Neural progenitor cell (in vitro differentiated cells): ENCODE results near the gene SPRYD7. TPM values are rescaled to one million over a fixed set of nuclear protein-coding genes. Genes with fewer than 3 reads are reported as not detected.

Experiments
- DNase-seq: peaks from one replicate; pipeline ENCODE4 v3.0.0-alpha.2; 2016; ENCODE audit warnings: low spot score
- H2AFZ ChIP-seq: fragments of 200-600 bp; sonication (generic); replicated peaks from 2 replicates; pipeline ENCODE4 v1.6.1; 2016; ENCODE audit warnings: antibody characterized with exemption
- H3F3A ChIP-seq: fragments of 200-600 bp; sonication (generic); 2 replicates; pipeline ENCODE4 v1.6.1; 2016; ENCODE audit warnings: antibody characterized with exemption, low read depth
- H3K27ac ChIP-seq: fragments of 200-600 bp; sonication (generic); 2 replicates; pipeline ENCODE4 v1.5.1; 2016; ENCODE audit warnings: mild to moderate bottlenecking
- H3K27me3 ChIP-seq: fragments of 200-600 bp; sonication (generic); 2 replicates; pipeline ENCODE4 v1.6.1; 2016; ENCODE audit warnings: mild to moderate bottlenecking, moderate library complexity
- H3K36me3 ChIP-seq: fragments of 200-600 bp; sonication (generic); 2 replicates; pipeline ENCODE4 v1.5.1; 2016
- H3K4me1 ChIP-seq: fragments of 200-600 bp; sonication (generic); 2 replicates; pipeline ENCODE4 v1.6.1; 2016; ENCODE audit warnings: mixed run types
- H3K4me2 ChIP-seq: fragments of 200-600 bp; sonication (generic); 2 replicates; pipeline ENCODE4 v1.6.1; 2016
- H3K4me3 ChIP-seq: fragments of 200-600 bp; sonication (generic); 2 replicates; pipeline ENCODE4 v1.5.1; 2016
- H3K79me2 ChIP-seq: fragments of 200-600 bp; sonication (generic); 2 replicates; pipeline ENCODE4 v1.6.1; 2016; ENCODE audit warnings: low read depth
- H3K9ac ChIP-seq: fragments of 200-600 bp; sonication (generic); 2 replicates; pipeline ENCODE4 v1.6.1; 2016
- H3K9me3 ChIP-seq: fragments of 200-600 bp; sonication (generic); 2 replicates; pipeline ENCODE4 v1.5.1; 2016; ENCODE audit warnings: low read depth
- H4K20me1 ChIP-seq: fragments of 200-600 bp; sonication (generic); 2 replicates; pipeline ENCODE4 v1.6.1; 2016; ENCODE audit warnings: low read depth
- H3K27ac Mint-ChIP-seq: 3 replicates; pipeline ENCODE4 v1.8.0; 2021; ENCODE audit warnings: mixed read lengths
- H3K27me3 Mint-ChIP-seq: 2 replicates; pipeline ENCODE4 v1.8.0; 2022; ENCODE audit warnings: low read depth, mild to moderate bottlenecking, inconsistent platforms, moderate library complexity, mixed read lengths; ENCODE audit not compliant: insufficient read depth
- H3K36me3 Mint-ChIP-seq: 3 replicates; pipeline ENCODE4 v1.8.0; 2021; ENCODE audit warnings: mixed read lengths
- H3K4me1 Mint-ChIP-seq: 3 replicates; pipeline ENCODE4 v1.8.0; 2021; ENCODE audit warnings: mixed read lengths
- H3K4me3 Mint-ChIP-seq: 3 replicates; pipeline ENCODE4 v1.8.0; 2021; ENCODE audit warnings: mild to moderate bottlenecking, moderate library complexity, mixed read lengths
- H3K9me3 Mint-ChIP-seq: 3 replicates; pipeline ENCODE4 v1.8.0; 2020; ENCODE audit warnings: mixed read lengths
- CTCF ChIP-seq: fragments of 200-600 bp; sonication (generic); IDR thresholded peaks from 2 replicates; pipeline ENCODE4 v1.5.1; 2017; ENCODE audit warnings: antibody characterized with exemption, mild to moderate bottlenecking
- EZH2 ChIP-seq: fragments of 200-600 bp; sonication (generic); IDR thresholded peaks from 2 replicates; pipeline ENCODE4 v1.6.1; 2017; ENCODE audit warnings: antibody characterized with exemption, mild to moderate bottlenecking, moderate library complexity
- EZH2phosphoT487 ChIP-seq: fragments of 200-600 bp; sonication (generic); IDR thresholded peaks from 2 replicates; pipeline ENCODE4 v1.6.1; 2017; ENCODE audit warnings: antibody characterized with exemption
- total RNA-seq: library from RNA; depleted of rRNA; stranded (reverse); fragments of >200 nt; gene quantifications from 2 replicates; pipeline ENCODE4 v1.2.3, GENCODE V29; 2015; ENCODE audit warnings: low replicate concordance

SPRYD7 gene
- total RNA-seq, 1 donor from 2014 or later, result 5.6 TPM

- no peaks in the 10 kb centered on the region for H3K36me3 ChIP-seq
- no peak overlapping the region for H3K4me2 ChIP-seq
- no peak overlapping the region for H2AFZ ChIP-seq
- no peak overlapping the region for H3K9ac ChIP-seq
- H3K4me1 ChIP-seq, result no peaks in the 10 kb centered on the region
- H3K4me3 ChIP-seq, result no peak overlapping the region
- DNase-seq, result no peak
- Mint-ChIP-seq H3K9me3 (peaks cover 36% of the 10 kb centered on the region), H3K27ac (no peak overlapping the region), H3K4me3 (no peak overlapping the region), H3K36me3 (no peaks in the 10 kb centered on the region), H3K27me3 (peaks cover 16% of the 10 kb centered on the region), H3K4me1 (no peaks in the 10 kb centered on the region)
- no peaks in the 10 kb centered on the region for H4K20me1 ChIP-seq
- H3F3A ChIP-seq, result no peaks in the 10 kb centered on the region
- TF ChIP-seq EZH2phosphoT487 (no peak), EZH2 (no peak), CTCF (no peak)
- H3K79me2 ChIP-seq, result no peaks in the 10 kb centered on the region
- no peaks in the 10 kb centered on the region for H3K27me3 ChIP-seq
- peaks cover 32% of the 10 kb centered on the region for H3K9me3 ChIP-seq
- no peak overlapping the region for H3K27ac ChIP-seq
These were observed 61.7 kb downstream of the SPRYD7 start for GRCh38 chr13:49874430-49874829.

GRCh38 chr13:49869519-49869918, 66.6 kb downstream of the SPRYD7 start:
- H3K79me2 ChIP-seq, result no peaks in the 10 kb centered on the region
- Mint-ChIP-seq H3K27me3 (peaks cover 2% of the 10 kb centered on the region), H3K4me3 (no peak overlapping the region), H3K9me3 (peaks cover 7% of the 10 kb centered on the region), H3K4me1 (no peaks in the 10 kb centered on the region), H3K27ac (no peak overlapping the region), H3K36me3 (no peaks in the 10 kb centered on the region)
- no peak overlapping the region for H2AFZ ChIP-seq
- no peak overlapping the region for H3K4me3 ChIP-seq
- no peak for TF ChIP-seq EZH2
- peak; percentile 57 for TF ChIP-seq CTCF
- no peak for TF ChIP-seq EZH2phosphoT487
- H3K36me3 ChIP-seq, result no peaks in the 10 kb centered on the region
- no peaks in the 10 kb centered on the region for H3K9me3 ChIP-seq
- no peaks in the 10 kb centered on the region for H4K20me1 ChIP-seq
- H3K4me2 ChIP-seq, result no peak overlapping the region
- DNase-seq, result peak; percentile 57
- no peak overlapping the region for H3K27ac ChIP-seq
- H3K27me3 ChIP-seq, result no peaks in the 10 kb centered on the region
- no peaks in the 10 kb centered on the region for H3K4me1 ChIP-seq
- no peak overlapping the region for H3K9ac ChIP-seq
- no peaks in the 10 kb centered on the region for H3F3A ChIP-seq

DNA sequence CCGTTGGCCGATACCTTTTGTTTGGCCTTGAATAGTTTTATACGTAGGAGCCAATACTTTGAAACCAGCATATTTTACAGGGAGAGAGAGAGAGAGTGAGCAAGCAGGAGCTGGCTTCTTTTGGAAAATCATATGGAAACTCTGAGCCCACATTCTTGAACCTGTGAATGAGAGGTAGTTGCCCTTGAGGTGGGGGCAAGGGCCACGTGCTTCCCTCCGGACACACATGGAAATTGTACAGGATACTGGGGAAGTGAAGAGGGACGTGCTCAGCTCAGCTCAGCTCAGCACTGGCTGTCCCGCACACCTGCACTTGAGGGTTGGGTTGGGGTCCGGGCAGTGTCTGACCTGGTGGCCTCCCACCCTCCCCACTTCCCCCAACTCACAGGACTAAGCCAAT, 68.3 kb downstream of the SPRYD7 start:
- Histone ChIP-seq H3K27me3 (no peaks in the 10 kb centered on the region), H2AFZ (no peak overlapping the region), H3K9me3 (no peaks in the 10 kb centered on the region), H3K4me3 (no peak overlapping the region), H3K9ac (no peak overlapping the region), H3K79me2 (no peaks in the 10 kb centered on the region), H4K20me1 (no peaks in the 10 kb centered on the region), H3K27ac (no peak overlapping the region), H3K36me3 (no peaks in the 10 kb centered on the region), H3K4me1 (no peaks in the 10 kb centered on the region), H3F3A (no peaks in the 10 kb centered on the region), H3K4me2 (no peak overlapping the region)
- DNase-seq, result no peak
- Mint-ChIP-seq H3K4me1 (no peaks in the 10 kb centered on the region), H3K27ac (no peak overlapping the region), H3K27me3 (no peaks in the 10 kb centered on the region), H3K9me3 (peaks cover 7% of the 10 kb centered on the region), H3K4me3 (no peak overlapping the region), H3K36me3 (no peaks in the 10 kb centered on the region)
- no peak for TF ChIP-seq CTCF
- TF ChIP-seq EZH2, result no peak
- no peak for TF ChIP-seq EZH2phosphoT487

DNA sequence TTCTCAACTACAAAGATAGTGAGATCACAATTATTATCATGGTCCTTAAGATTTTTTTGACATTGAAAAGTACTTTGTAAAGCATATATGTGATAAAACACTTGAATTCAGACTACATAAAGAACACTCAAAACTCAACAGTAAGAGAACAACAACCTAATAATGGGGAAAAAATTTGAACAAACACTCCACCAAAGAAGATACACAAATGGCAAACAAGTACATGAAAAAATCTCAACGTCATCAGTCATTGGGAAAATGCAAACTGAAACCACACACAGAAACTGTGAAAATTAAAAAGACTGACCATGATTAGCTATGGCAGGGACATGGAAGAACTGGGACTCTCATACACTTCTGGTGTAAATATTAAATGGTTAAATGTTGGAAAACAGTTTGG, 70.9 kb downstream of the SPRYD7 start:
- Mint-ChIP-seq H3K27me3 (peaks cover 3% of the 10 kb centered on the region), H3K27ac (no peak overlapping the region), H3K4me3 (no peak overlapping the region), H3K9me3 (peaks cover 10% of the 10 kb centered on the region), H3K4me1 (no peaks in the 10 kb centered on the region), H3K36me3 (no peaks in the 10 kb centered on the region)
- DNase-seq, result no peak
- TF ChIP-seq EZH2phosphoT487 (no peak), EZH2 (no peak), CTCF (no peak)
- Histone ChIP-seq H3K9me3 (no peaks in the 10 kb centered on the region), H3K4me1 (no peaks in the 10 kb centered on the region), H3K4me2 (no peak overlapping the region), H3K36me3 (no peaks in the 10 kb centered on the region), H2AFZ (no peak overlapping the region), H3K4me3 (no peak overlapping the region), H3K9ac (no peak overlapping the region), H3K79me2 (no peaks in the 10 kb centered on the region), H4K20me1 (no peaks in the 10 kb centered on the region), H3K27ac (no peak overlapping the region), H3F3A (no peaks in the 10 kb centered on the region), H3K27me3 (no peaks in the 10 kb centered on the region)
